Activated CD4-positive, alpha-beta T cell treated with anti-CD3 and anti-CD28 coated beads, Interleukin-2, amount 50 U/mL, for 16 hours (primary cell): Measurements from ENCODE around the gene KCNMA1.

Experiments
- DNase-seq: peaks from one replicate; pipeline ENCODE4 v3.0.0-alpha.2; 2020

Gene KCNMA1

DNA sequence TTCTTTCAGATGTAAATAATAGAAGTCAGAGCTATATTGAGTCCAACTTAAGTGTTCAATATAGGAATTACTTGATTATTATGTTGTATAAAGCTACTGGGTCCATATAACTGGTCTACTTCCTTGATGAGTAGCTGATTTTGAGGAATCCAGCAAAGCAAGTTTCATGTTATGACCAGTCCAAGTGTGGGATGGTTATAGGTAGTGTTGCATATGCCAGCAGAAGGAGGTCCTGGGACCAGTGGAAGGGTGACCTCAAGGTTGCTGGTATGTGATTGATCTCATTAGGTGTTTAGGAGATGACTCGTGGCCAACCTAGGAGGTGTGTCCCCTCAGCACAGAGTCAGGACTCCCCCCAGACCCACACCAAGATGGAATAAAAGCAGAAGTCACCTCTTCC, 551.5 kb downstream of the KCNMA1 start:
- no peak for DNase-seq

GRCh38 chr10:77085344-77085743, 552.3 kb downstream of the KCNMA1 start:
- no peak for DNase-seq

DNA sequence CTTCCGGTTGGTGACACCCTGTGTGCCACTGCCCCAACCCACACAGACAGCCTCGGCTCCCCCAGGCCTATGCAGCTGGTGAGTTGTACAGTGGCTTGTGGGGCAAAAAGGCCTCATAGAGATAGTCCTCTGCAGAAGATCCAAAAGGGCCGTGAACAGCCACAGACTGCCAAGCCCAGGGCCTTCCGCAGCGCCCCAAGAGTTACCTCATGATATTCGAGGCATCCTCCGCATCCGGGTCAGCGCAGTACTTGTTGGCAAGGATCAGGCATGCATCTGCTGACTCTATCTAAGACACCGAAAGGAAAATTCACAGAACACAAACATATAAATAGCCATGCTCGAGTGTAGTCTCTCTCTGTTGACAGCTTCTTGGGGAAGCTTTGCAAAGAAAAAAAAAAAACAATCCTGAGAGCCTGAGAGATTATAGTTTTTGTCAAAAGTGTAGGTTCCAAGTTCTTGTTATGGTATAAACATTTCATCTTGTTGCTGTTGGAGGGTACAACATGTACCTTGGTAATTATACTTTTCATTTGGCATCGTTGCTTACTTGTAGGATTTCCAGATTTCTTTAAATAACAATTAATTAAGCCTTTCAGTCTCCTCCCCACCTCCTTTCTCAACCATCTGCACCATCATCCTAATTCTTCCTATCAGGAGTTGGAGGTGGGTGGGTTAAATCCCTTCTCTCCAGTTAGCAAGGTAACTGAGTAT, 553.0 kb downstream of the KCNMA1 start:
- no peak for DNase-seq

DNA sequence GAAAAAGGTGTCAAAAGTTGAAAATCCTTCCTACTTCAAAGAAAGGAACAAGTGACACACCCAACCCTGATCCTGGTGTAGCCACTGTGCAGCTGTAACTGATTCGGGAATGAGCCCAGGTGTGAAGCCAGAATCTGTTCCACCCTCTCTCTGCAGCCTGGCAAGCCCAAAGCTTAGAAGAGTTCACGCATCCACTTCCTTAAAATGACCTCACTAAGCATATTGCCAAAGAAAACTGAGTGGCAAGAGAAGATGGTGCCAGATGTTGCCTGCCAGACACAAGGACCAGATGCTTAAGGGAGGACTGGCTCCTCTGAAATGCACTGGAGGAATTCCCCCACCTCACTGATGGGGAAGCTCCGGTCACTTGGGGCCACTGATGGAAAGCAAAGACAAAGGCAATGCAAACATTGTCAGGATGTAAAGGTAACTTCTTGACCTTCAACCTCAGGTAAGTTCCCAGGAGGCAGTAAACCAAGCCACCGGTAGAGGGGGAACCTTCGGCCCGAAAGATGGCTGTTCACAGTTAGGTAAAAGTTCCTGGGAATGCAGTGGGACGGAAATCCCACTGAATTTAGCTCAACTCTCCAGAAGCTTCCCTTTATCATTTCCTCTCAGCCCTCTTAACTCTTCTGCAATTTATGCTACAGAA, 554.9 kb downstream of the KCNMA1 start:
- DNase-seq: no peak

- DNase-seq: no peak
These were observed 556.1 kb downstream of the KCNMA1 start for GRCh38 chr10:77081481-77081891.

DNA sequence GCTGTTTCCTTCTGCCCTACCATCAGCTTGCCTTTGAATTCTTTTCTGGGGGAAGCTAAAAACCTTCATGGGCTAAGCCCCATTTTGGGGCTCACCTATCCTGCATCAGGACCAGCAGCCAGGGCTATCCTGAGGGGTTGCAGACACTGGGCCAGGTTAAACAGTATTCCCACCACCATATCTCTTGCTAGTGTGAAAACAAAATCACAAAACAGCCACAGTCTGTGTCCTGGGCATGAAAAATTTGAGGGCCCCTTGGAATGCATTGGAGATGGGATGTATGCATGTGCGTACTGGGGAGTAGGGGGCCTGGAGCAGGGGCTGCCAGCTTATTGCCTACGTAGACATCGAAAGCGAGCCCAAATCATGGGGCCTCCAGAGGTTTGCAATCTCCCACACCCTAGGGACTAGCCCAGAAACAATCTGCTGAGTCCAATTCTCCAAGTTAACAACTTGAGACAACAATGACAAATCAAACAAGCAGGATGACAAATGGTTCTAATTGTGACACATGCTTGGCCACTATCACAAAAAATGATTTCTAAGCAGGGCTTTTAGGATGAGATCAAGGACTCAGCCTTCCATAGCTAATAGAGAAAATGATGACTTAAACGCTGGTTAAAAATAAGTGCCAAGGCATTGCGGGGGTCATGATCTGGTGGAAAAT, 557.1 kb downstream of the KCNMA1 start:
- no peak for DNase-seq

- no peak for DNase-seq
These were observed 557.9 kb downstream of the KCNMA1 start for GRCh38 chr10:77079592-77080300.

GRCh38 chr10:77077316-77077945, 560.2 kb downstream of the KCNMA1 start:
- DNase-seq: no peak

GRCh38 chr10:77075926-77076325, 561.7 kb downstream of the KCNMA1 start:
- no peak for DNase-seq

DNA sequence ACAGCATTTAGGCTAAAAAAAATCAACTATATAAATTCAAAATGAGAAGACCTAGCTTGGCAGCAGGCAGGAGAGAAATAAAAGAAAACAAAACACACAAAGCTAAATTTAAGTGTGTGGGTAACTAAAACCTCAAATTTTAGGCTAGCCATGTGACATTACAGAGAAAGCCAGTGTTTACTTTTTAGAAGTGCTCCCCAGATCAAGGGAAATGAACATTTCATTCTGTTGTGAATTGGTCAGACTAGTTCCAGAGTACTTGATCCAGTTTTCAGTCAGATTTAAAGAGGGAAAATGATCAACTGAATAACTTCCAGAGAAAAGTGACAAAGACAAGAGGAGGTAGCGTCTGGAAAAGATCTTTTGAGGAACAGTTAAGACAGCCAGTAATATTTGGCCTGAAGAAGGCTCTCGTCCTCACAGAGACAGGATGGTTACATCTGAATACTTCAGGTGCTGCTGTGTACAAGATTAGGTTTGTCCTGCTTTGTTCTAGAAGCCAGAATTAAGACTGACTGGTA, 563.4 kb downstream of the KCNMA1 start:
- no peak for DNase-seq

DNA sequence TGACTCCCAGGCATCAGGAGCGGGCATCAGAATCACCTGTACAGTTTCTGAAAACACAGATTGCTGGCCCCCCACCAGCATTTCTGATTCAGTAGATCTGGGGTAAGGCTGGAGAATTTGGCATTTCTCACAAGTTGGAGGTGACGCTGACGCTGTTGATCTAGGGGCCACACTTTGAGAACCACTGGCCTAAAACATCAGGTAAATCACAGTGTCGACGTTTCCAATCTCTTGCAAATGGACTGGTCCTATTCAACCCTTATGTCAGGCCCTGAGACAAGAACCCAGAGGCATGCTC, 564.0 kb downstream of the KCNMA1 start:
- no peak for DNase-seq

- no peak for DNase-seq
These were observed 564.6 kb downstream of the KCNMA1 start for GRCh38 chr10:77072836-77073662.

GRCh38 chr10:77072361-77072835, 565.2 kb downstream of the KCNMA1 start:
- DNase-seq: no peak

- no peak for DNase-seq
These were observed 565.7 kb downstream of the KCNMA1 start for GRCh38 chr10:77071956-77072355.

DNA sequence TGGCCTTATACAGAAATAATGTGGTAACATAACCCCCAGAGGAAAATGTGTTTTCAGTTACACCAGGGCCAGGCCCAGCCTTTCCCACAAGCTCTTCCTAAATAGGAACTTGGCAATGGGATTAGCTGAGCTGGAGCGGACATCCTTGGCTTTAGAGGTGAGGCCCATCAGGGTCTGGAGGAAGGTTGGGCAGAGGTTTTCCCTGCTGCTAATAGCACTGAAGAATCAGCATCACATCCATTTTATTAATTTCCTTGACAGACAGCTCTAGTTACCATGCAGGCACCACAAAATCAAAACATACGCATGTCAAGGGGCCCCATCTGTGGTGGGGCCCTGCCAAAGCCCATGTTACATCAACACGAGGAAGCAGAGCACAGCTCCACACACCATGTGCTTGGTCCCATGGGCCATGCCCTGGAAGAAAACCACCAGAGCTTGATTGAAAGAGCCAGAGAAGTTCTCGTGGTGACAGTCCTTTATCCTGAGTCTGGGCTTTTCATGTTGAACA, 566.6 kb downstream of the KCNMA1 start:
- no peak for DNase-seq

- DNase-seq: no peak
These were observed 567.3 kb downstream of the KCNMA1 start for GRCh38 chr10:77070346-77070745.

- DNase-seq: no peak
These were observed 568.6 kb downstream of the KCNMA1 start for GRCh38 chr10:77068969-77069368.

DNA sequence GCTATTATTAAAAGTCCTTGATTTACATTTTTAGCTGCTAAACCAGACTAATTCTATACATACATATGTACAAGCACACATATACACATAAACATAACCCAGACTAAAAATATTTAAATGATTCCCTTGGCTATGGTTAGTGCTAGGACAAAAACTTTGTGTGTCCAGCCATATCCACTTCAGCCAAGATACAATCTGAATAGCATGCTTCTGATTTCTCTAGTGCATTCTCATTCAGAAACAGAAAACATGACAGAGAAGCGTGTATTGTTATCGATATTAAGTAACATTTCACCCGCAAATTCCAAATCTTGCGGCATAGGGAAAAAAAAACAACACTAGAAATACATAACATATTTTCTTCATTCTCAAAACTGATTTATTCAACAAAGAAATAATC, 569.3 kb downstream of the KCNMA1 start:
- no peak for DNase-seq

- no peak for DNase-seq
These were observed 575.2 kb downstream of the KCNMA1 start for GRCh38 chr10:77062381-77062780.

- no peak for DNase-seq
These were observed 576.7 kb downstream of the KCNMA1 start for GRCh38 chr10:77060913-77061312.

- DNase-seq: no peak
These were observed 581.0 kb downstream of the KCNMA1 start for GRCh38 chr10:77056650-77057049.

- DNase-seq: no peak
These were observed 585.0 kb downstream of the KCNMA1 start for GRCh38 chr10:77052593-77052992.
